ENCODE results near the gene STPG4.

DNA sequence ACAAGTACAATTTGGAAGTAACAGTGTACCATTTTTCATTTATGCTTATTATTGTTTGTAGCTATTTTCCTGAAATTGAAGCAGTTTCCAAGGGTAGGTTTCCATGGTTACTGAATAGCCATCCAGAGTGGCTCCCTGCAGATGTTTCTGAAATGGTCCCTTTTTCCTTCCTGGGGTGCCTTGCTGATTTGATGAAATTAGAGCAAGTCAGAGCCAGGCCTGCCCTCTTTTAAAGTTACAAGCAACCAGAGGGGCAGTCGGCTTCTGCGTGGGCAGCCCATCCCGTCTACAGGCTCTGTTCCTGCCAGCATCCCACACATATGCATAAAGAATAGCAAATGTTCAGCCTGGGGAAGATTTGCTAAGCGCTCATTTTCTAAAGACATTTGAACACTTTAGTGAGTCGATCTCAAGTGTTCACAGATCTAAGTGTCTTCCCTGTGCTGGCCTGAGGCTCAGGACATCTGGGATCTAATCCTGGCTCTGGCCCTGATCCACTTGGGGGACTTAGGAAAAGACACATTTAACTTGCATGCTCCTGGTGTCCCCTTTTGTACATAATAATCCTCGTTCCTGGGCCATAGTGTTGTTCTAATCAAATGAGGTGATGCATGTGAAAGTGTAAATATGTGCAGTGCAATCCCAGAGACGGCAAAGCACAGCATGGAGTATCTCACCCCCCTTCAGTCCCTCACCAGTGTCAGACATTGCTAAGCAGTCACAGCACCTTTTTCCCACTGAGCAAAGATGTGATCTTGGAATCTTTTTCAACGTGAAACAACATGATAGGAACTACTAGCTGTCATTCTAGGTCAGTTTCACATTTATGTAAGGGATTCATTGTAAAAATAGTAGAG, 92.2 kb downstream of the STPG4 start:
- TF ChIP-seq CTCF (conservative IDR thresholded peaks at IDR 0.05) (no peak), ZFX (IDR thresholded peaks at IDR 0.05) (no peak)
